DND-41 (cell line): ENCODE data around the gene NBPF4.
"Not testable (repeated sequence)": the region's sequence is repeated elsewhere in the genome, so short reads cannot be mapped to it uniquely, and the experiment has no call there.

Experiments used
- CTCF ChIP-seq: IDR thresholded peaks from 2 replicates; pipeline ENCODE4 v1.5.1; 2012; ENCODE audit warnings: borderline replicate concordance, low read length, moderate library complexity, mild to moderate bottlenecking; ENCODE audit not compliant: poor library complexity, severe bottlenecking; ENCODE audit errors: extremely low read depth
- EZH2 ChIP-seq: IDR thresholded peaks from 3 replicates; pipeline ENCODE4 v1.6.1; 2012; ENCODE audit warnings: borderline replicate concordance, low read depth, mild to moderate bottlenecking, moderate library complexity, low read length, inconsistent platforms; ENCODE audit not compliant: severe bottlenecking

GRCh38 chr1:108214641-108215465 is 29.0 kb downstream of the NBPF4 start:
- not testable (repeated sequence) for TF ChIP-seq EZH2
- TF ChIP-seq CTCF: peak; percentile 58
